Daoy (cell line): ENCODE results near the gene MAP4. TPM values are rescaled to one million over a fixed set of nuclear protein-coding genes. Genes with fewer than 3 reads are reported as not detected.

Experiments
- DNase-seq: peaks from one replicate; pipeline ENCODE4 v3.0.0-alpha.2; 2015; ENCODE audit warnings: low read depth
- total RNA-seq: library from RNA; depleted of rRNA; stranded (reverse); fragments of >200 nt; shearing (Covaris generic); gene quantifications from 2 replicates; pipeline ENCODE4 v1.2.3, GENCODE V29; 2014

The MAP4 gene
- total RNA-seq, 1 experiment from 2014 or later: 30.6 TPM

- no peak for DNase-seq
Observed at GRCh38 chr3:47961815-47962606, 54.2 kb downstream of the MAP4 start.

GRCh38 chr3:47961036-47961435 is 55.2 kb downstream of the MAP4 start:
- DNase-seq: no peak

- no peak for DNase-seq
Observed at GRCh38 chr3:47956521-47956920, 59.7 kb downstream of the MAP4 start.

- DNase-seq: no peak
Observed at GRCh38 chr3:47954567-47954966, 61.6 kb downstream of the MAP4 start.

- no peak for DNase-seq
Observed at GRCh38 chr3:47950453-47951169, 65.6 kb downstream of the MAP4 start.

- DNase-seq: no peak
Observed at GRCh38 chr3:47949979-47950378, 66.2 kb downstream of the MAP4 start.

GRCh38 chr3:47940232-47940631 is 76.0 kb downstream of the MAP4 start:
- no peak for DNase-seq

GRCh38 chr3:47932421-47932820 is 83.8 kb downstream of the MAP4 start:
- no peak for DNase-seq

GRCh38 chr3:47930979-47931378 is 85.2 kb downstream of the MAP4 start:
- DNase-seq: no peak

- DNase-seq: no peak
Observed at GRCh38 chr3:47916696-47917095, 99.5 kb downstream of the MAP4 start.

GRCh38 chr3:47916201-47916600 is 100.0 kb downstream of the MAP4 start:
- no peak for DNase-seq

GRCh38 chr3:47912006-47912504 is 104.2 kb downstream of the MAP4 start:
- DNase-seq: peak; percentile 20

GRCh38 chr3:47910777-47911440 is 105.3 kb downstream of the MAP4 start:
- DNase-seq: peak; percentile 87

GRCh38 chr3:47910233-47910632 is 106.0 kb downstream of the MAP4 start:
- no peak for DNase-seq

- no peak for DNase-seq
Observed at GRCh38 chr3:47909607-47910006, 106.6 kb downstream of the MAP4 start.

- DNase-seq: no peak
Observed at GRCh38 chr3:47908744-47909143, 107.5 kb downstream of the MAP4 start.

GRCh38 chr3:47907784-47908183 is 108.4 kb downstream of the MAP4 start:
- no peak for DNase-seq

- no peak for DNase-seq
Observed at GRCh38 chr3:47902746-47903145, 113.5 kb downstream of the MAP4 start.

GRCh38 chr3:47901280-47901833 is 114.9 kb downstream of the MAP4 start:
- DNase-seq: no peak

GRCh38 chr3:47899495-47900108 is 116.6 kb downstream of the MAP4 start:
- DNase-seq: no peak

- no peak for DNase-seq
Observed at GRCh38 chr3:47897954-47898353, 118.3 kb downstream of the MAP4 start.

GRCh38 chr3:47896736-47897135 is 119.5 kb downstream of the MAP4 start:
- no peak for DNase-seq
